HG02759 (cell line): ENCODE measurements around the gene PGRMC2.
"Not testable (repeated sequence)": the region's sequence is repeated elsewhere in the genome, so short reads cannot be mapped to it uniquely, and the experiment has no call there.

Source experiments
- ATAC-seq: cut with Tn5 transposase; IDR thresholded peaks from one replicate; pipeline ENCODE4 v1.9.1; 2021; ENCODE audit warnings: mild to moderate bottlenecking, moderate library complexity; ENCODE audit not compliant: unreplicated experiment

The PGRMC2 gene

DNA sequence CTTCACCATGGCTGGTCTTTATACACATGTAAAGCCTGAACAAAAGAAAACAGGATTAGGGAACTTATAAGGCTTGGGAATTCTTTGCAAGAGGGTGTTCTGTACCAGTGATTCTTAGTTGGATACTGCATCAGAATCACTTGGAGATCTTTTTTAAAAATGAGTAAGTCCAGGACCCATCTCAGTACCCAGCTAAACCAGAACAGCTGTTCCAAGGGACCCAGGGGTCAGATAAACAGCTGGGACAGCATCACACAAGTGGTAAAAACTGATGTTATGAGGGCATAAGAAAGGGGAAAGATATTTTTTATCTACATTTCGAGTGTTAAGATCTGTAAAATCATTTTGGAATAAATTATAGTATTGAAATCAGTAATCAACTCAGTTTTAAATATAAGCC, 16.1 kb downstream of the PGRMC2 start:
- no peak for ATAC-seq

DNA sequence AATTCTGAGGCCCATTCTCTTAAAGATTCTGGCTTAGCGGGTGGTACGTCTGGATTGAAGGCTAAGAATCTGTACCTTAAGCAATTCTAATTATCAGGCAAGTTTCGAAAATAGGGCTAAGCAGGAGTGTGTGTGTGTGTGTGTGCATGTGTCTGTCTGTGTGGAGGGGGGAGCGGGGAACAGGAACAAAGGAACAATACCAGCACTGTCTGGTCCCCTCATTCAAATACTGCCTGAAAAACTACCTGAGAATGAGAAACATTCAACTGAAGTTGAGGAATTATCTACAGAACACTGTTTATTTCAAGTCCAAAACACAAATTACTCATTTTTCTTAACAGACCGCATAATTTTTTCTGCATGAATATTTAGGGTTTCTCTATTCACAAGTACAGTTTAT, 18.6 kb downstream of the PGRMC2 start:
- ATAC-seq: no peak

DNA sequence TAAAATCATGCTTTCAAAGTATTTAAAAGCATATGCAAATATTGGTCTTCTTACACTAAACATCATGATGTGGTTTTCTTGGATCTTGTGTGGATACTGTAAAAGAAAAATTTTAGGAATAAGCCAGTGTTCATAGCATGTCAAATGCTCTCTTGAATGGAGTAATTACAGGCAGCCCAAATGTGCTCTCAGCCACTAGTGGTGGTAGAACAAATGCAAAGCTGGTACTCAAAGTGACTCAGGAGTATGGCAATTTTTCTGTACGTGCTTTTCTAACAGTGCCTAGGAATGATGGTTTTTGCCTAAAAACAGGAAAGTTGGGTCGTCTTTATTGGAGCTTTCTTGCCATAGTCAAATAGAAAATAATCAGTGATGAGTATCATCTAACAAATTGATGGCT, 19.9 kb downstream of the PGRMC2 start:
- ATAC-seq: no peak

- ATAC-seq: not testable (repeated sequence)
Observed at GRCh38 chr4:128267171-128267570, 20.4 kb downstream of the PGRMC2 start.

DNA sequence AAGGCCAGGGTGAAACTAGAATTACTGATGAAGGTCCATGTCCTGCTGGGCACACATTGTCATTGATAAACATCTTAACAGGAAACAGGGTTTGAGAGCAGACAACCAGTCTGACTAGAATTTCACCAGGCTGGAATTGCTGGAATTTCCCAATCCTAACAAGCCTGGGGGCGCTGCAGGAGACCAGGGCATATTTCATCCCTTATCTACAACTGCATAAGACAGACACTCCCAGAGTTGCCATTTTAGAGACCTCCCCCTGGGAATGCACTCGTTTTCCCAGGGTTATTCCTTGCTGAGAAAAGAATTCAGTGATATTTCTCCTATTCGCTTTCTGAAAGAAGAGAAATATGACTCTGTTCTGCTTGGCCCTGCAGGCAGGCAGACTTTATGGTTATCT, 22.1 kb downstream of the PGRMC2 start:
- not testable (repeated sequence) for ATAC-seq

- ATAC-seq: not testable (repeated sequence)
Observed at GRCh38 chr4:128259889-128260288, 27.7 kb downstream of the PGRMC2 start.

GRCh38 chr4:128258166-128258565, 29.4 kb downstream of the PGRMC2 start:
- ATAC-seq: not testable (repeated sequence)

DNA sequence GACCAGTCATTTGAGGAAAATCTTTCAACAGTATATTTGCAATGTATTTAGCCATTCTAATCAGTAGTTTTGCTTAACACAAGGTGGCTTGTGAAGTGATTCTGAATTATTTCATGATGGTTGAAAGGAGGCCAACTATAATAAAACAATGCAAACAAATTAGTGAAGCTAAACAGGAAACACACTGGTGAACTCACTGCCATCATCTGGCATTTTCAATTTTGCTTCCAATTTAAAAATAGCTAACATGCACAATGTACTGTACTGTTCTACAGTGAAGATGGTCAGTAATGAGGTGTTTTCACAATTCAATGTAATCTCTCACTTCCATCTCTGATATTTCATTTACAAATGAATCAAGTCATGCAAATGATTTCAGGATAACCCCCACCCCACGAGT, 31.1 kb downstream of the PGRMC2 start:
- peak; percentile 45 for ATAC-seq

- no peak for ATAC-seq
Observed at GRCh38 chr4:128255906-128256305, 31.7 kb downstream of the PGRMC2 start.

DNA sequence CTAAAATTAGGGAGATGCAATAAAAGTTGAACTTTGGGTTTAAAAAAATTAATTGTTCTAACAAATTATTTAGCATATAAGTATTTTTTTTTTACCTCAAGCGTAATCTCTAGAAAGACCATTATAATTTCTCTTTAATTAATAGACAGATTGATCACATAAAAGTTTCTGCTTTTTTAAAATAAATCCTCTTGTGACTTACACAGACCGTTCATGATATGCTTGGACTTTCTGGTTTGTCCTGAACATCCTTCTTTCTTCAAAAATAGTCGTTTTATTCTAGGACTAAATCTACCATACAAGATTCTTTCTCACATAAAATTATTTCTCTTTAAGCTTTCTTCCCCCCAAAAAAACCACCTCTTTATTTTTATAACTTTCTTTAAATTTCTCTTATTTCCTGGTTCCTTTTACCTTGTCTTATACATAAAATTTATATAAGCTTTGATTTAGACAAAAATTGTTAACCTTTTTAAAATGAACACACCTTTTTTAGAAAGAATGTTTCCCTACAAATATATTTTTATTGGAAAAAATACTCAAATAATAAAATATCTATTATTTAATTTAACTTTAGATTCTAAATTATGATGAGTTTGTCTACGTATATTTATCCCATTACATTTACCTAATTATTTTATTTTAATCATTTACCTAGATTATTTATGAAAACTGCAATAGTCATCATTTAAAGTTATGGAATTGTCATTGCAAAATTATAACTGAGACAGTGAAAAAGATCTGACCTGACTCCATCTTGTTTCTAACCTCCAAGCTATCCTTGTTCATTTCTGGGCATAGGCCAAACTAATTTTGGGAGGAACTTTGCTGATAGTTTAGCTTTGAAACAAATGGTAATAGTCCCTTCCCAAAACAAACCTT, 37.6 kb downstream of the PGRMC2 start:
- no peak for ATAC-seq

- ATAC-seq: no peak
Observed at GRCh38 chr4:128247906-128248305, 39.7 kb downstream of the PGRMC2 start.

DNA sequence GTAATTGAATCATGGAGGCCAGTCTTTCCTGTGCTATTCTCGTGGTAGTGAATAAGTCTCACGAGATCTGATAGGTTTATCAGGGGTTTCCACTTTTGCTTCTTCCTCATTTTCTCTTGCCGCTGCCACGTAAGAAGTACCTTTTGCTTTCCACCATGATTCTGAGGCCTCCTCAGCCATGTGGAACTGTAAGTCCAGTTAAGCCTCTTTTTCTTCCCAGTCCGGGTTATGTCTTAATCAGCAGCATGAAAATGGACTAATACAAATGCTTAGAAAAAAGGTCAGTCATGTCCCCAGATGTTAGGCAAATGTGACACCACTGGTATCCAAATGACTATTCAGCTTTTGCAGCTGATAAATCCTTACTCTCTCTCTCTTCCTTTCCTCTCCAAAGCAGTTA, 42.2 kb downstream of the PGRMC2 start:
- not testable (repeated sequence) for ATAC-seq

DNA sequence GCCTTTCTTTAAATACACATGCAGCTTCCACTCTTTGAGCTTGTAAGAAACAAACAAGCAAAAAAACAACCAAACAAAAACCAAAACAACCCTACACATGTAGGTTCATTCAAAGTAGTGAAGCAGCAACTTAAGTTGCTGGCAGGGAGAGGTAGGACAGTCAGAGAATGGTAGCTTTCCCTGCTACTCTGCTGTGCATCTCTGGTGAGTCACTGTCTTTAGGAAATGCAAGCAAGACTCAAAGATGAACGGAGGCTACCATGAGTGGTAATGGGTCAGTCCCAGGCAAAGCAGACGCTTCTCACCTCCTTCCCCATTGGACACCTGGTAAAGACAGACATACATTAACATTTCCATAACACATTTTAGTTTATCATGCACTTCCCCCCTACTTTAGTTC, 43.2 kb downstream of the PGRMC2 start:
- no peak for ATAC-seq

- no peak for ATAC-seq
Observed at GRCh38 chr4:128242601-128243000, 45.0 kb downstream of the PGRMC2 start.

DNA sequence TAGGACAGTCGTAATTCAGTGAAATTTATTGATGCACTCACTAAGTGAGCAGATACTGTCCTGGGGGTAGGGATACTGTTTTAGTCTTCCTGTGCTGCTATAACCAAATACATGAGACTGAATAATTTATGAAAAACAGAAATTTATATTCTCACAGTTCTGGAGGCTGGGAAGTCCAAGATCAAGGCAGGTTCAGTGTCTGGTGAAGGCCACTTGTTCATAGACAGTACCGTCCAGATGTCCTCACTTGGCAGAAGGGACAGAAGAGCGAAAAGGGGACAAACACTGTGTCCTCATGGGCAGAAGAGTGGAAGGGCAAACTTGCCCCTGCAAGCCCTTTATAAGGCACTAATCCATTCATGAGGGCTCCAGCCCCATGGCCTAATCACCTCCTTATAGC, 45.6 kb downstream of the PGRMC2 start:
- ATAC-seq: no peak

GRCh38 chr4:128241425-128241913, 46.1 kb downstream of the PGRMC2 start:
- no peak for ATAC-seq

GRCh38 chr4:128241019-128241418, 46.6 kb downstream of the PGRMC2 start:
- ATAC-seq: no peak

DNA sequence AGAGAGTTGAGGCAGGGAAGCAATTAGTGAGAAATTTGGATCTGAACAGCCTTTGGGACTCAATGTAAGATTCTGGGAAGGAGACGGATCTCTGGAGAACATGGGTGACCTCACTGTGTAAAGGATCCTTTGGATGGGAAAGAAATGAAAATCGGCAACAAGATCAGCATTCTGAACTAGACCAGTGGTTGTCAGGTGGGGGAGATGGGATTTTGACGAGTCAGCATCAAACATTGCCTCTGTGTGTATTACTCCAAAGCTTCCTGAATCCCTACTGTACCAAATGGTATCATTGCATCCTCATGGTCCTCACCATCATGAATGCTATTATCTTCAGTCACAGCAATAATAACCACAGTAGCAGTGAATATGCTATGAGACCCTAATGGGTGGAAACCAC, 52.8 kb downstream of the PGRMC2 start:
- no peak for ATAC-seq

DNA sequence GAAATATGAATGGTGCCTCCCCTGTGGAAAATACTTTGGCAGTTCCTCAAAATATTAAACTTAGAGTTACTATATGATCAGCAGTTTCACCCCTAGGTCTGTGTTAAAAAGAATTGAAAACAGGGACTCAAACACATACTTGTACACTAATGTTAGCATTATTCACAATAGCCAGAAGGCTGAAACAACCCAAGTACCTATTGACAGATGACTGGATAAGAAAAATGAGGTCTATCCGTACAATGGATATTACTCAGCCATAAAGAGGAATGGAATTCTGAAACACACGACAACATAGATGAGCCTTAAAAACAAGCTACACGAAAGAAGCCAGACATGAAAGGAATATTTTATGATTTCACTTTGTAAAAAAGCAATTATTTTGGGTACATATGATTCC, 54.9 kb downstream of the PGRMC2 start:
- ATAC-seq: no peak

DNA sequence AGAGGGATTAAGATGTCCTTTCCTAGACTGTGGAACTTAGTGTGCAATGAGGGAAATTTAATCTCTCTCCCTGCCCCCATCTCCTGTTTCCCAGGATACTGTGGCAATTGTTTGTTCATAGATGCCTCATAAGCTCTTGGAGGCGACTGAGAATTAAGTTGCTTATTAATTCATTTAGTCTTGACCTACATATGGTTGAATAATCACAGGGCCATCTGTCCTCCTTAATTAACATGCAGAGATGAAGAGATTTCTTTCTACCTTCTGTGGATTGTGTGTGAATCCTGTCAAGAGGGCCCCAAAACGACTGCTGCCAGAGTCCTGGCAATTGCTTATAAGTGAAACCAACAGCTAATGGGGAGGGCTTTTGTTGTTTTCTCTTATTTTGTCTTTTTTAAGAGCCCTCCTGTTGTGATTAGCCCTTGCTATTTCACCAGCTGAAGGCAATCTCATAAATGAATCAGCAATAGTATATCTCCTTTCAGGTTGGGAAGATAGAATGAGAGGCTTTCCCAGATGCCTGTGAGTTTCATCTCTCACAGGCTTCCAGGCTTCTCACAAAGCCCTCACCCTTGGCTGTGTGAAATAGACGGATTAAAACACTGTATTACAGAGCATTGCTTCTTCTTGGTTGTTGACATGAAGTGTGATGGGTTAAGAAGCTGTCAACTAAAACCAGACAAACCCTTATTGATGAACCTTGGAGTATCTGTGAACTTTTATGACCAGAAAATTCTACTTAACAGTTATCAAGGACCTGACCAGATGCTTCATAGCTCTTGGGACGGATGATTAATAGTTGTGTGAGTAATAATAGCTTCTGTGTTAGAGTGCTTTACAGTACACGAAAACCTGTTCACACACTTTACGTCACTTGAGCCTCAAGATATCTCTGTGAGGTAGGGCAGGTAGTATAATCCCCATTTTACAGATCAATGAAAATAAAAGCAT, 58.5 kb downstream of the PGRMC2 start:
- no peak for ATAC-seq

DNA sequence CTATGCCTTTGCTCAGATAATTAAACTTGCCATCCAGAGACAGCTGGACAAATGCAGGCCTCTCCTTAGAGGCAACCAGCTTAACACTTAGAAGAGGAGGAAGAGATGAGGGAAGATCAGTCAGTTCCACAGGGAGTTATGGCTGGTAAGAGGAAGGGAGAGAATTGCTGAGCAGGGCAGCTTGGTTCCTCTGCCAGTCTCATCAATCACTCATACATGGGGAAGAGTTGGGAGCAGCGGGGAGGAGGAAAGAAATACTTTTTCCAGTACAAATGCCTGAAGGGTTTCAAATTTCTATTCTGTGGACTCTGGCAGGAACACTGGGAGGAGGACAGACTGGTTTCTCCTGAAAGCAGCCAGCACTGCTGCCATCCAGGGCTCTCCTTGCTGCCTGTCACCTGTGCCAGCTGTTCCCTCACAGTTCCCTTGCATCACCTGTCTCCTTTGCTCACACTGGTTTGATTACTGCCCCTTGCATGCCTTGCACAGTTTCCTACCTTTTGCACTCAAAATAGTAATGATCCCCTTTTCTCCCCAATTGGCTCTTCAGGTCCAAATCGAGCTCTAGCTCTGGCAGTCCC, 59.5 kb downstream of the PGRMC2 start:
- ATAC-seq: no peak
